DND-41 (cell line): ENCODE data around the gene NAIF1.
"Not testable (repeated sequence)": the region's sequence is repeated elsewhere in the genome, so short reads cannot be mapped to it uniquely, and the experiment has no call there.

Experiments used
- ATAC-seq: fragments of 200-7000 bp; cut with Tn5 transposase; 3 replicates; pipeline ENCODE4 v1.9.1; 2021; ENCODE audit warnings: low read depth; ENCODE audit not compliant: insufficient read depth
- DNase-seq: peaks from one replicate; pipeline ENCODE4 v3.0.0-alpha.2; 2020
- H2AFZ ChIP-seq: 2 replicates; pipeline ENCODE4 v1.6.0; 2012; ENCODE audit warnings: low read depth, low read length
- H3K27ac ChIP-seq: 2 replicates; pipeline ENCODE4 v1.5.1; 2012; ENCODE audit warnings: low read length, inconsistent platforms
- H3K27me3 ChIP-seq: fragments of 200-600 bp; sonication (generic); 2 replicates; pipeline ENCODE4 v1.6.0; 2012; ENCODE audit warnings: low read length, mild to moderate bottlenecking, inconsistent platforms; ENCODE audit not compliant: insufficient read depth, poor library complexity
- H3K36me3 ChIP-seq: 2 replicates; pipeline ENCODE4 v1.5.1; 2012; ENCODE audit warnings: low read length, inconsistent platforms; ENCODE audit not compliant: insufficient read depth
- H3K4me1 ChIP-seq: 2 replicates; pipeline ENCODE4 v1.5.1; 2012; ENCODE audit warnings: mild to moderate bottlenecking, low read length; ENCODE audit not compliant: insufficient read depth
- H3K4me2 ChIP-seq: 2 replicates; pipeline ENCODE4 v1.6.0; 2012; ENCODE audit warnings: mild to moderate bottlenecking, moderate library complexity, low read length, inconsistent platforms; ENCODE audit not compliant: insufficient read depth
- H3K4me3 ChIP-seq, 2 experiments: fragments of 200-600 bp in 1 of 2; shearing (Covaris generic) in 1 of 2; 2 replicates each; pipeline ENCODE4 v1.5.1; 2012 to 2016; ENCODE audit warnings: inconsistent platforms in 2 of 2, low read length in 2 of 2, mild to moderate bottlenecking in 2 of 2, low read depth in 1 of 2, moderate library complexity in 1 of 2
- H3K79me2 ChIP-seq: 2 replicates; pipeline ENCODE4 v1.6.0; 2012; ENCODE audit warnings: low read length, inconsistent platforms; ENCODE audit not compliant: insufficient read depth
- H3K9ac ChIP-seq: 2 replicates; pipeline ENCODE4 v1.6.0; 2012; ENCODE audit warnings: low read depth, mild to moderate bottlenecking, inconsistent platforms, low read length, moderate library complexity
- H3K9me3 ChIP-seq: 2 replicates; pipeline ENCODE4 v1.5.1; 2012; ENCODE audit warnings: low read length, moderate library complexity, mild to moderate bottlenecking, inconsistent platforms; ENCODE audit not compliant: insufficient read depth, severe bottlenecking
- H4K20me1 ChIP-seq: 2 replicates; pipeline ENCODE4 v1.6.0; 2012; ENCODE audit warnings: low read length; ENCODE audit not compliant: insufficient read depth
- CTCF ChIP-seq: IDR thresholded peaks from 2 replicates; pipeline ENCODE4 v1.5.1; 2012; ENCODE audit warnings: borderline replicate concordance, low read length, moderate library complexity, mild to moderate bottlenecking; ENCODE audit not compliant: poor library complexity, severe bottlenecking; ENCODE audit errors: extremely low read depth
- EZH2 ChIP-seq: IDR thresholded peaks from 3 replicates; pipeline ENCODE4 v1.6.1; 2012; ENCODE audit warnings: borderline replicate concordance, low read depth, mild to moderate bottlenecking, moderate library complexity, low read length, inconsistent platforms; ENCODE audit not compliant: severe bottlenecking

Gene NAIF1

GRCh38 chr9:128045831-128046230, 21.3 kb downstream of the NAIF1 start:
- Histone ChIP-seq H4K20me1 (no peaks in the 10 kb centered on the region), H3K27ac (no peak overlapping the region), H3K4me1 (no peaks in the 10 kb centered on the region), H3K79me2 (no peaks in the 10 kb centered on the region), H3K4me2 (no peak overlapping the region), H3K27me3 (no peaks in the 10 kb centered on the region), H3K36me3 (no peaks in the 10 kb centered on the region), H2AFZ (no peak overlapping the region), H3K4me3 (no peak overlapping the region), H3K9me3 (no peaks in the 10 kb centered on the region), H3K9ac (no peak overlapping the region)
- no peak for ATAC-seq
- DNase-seq: no peak
- TF ChIP-seq CTCF: no peak
- TF ChIP-seq EZH2: no peak

GRCh38 chr9:128045409-128045808, 21.7 kb downstream of the NAIF1 start:
- not testable (repeated sequence) for H3K4me3 ChIP-seq, DNase-seq, H3K79me2 ChIP-seq, H2AFZ ChIP-seq, ATAC-seq, H3K27me3 ChIP-seq, H3K4me2 ChIP-seq, H4K20me1 ChIP-seq, H3K9ac ChIP-seq, H3K9me3 ChIP-seq, H3K27ac ChIP-seq, H3K36me3 ChIP-seq, H3K4me1 ChIP-seq

- ATAC-seq (no peak), DNase-seq (no peak)
- no peaks in the 10 kb centered on the region for H3K36me3 ChIP-seq
- H3K4me2 ChIP-seq: no peak overlapping the region
- no peak overlapping the region for H3K4me3 ChIP-seq
- no peak overlapping the region for H3K9ac ChIP-seq
- H3K27ac ChIP-seq: no peak overlapping the region
- TF ChIP-seq CTCF (no peak), EZH2 (no peak)
- no peaks in the 10 kb centered on the region for H3K79me2 ChIP-seq
- H3K9me3 ChIP-seq: no peaks in the 10 kb centered on the region
- no peaks in the 10 kb centered on the region for H4K20me1 ChIP-seq
- no peaks in the 10 kb centered on the region for H3K4me1 ChIP-seq
- no peaks in the 10 kb centered on the region for H3K27me3 ChIP-seq
- H2AFZ ChIP-seq: no peak overlapping the region
Measured at GRCh38 chr9:128043467-128043868, 23.7 kb downstream of the NAIF1 start.

GRCh38 chr9:128042043-128042442, 25.1 kb downstream of the NAIF1 start:
- Histone ChIP-seq H3K9me3 (no peaks in the 10 kb centered on the region), H3K4me3 (no peak overlapping the region), H3K27me3 (no peaks in the 10 kb centered on the region), H3K36me3 (no peaks in the 10 kb centered on the region), H3K27ac (no peak overlapping the region), H2AFZ (no peak overlapping the region), H3K9ac (no peak overlapping the region), H4K20me1 (no peaks in the 10 kb centered on the region), H3K79me2 (no peaks in the 10 kb centered on the region), H3K4me2 (no peak overlapping the region), H3K4me1 (no peaks in the 10 kb centered on the region)
- DNase-seq (no peak), ATAC-seq (no peak)
- TF ChIP-seq CTCF (no peak), EZH2 (no peak)

GRCh38 chr9:128040783-128041182, 26.3 kb downstream of the NAIF1 start:
- H3K9me3 ChIP-seq, H3K27me3 ChIP-seq, H3K4me3 ChIP-seq, H3K36me3 ChIP-seq, H2AFZ ChIP-seq, H3K9ac ChIP-seq, H3K4me1 ChIP-seq, ATAC-seq, H3K4me2 ChIP-seq, H3K79me2 ChIP-seq, H4K20me1 ChIP-seq, H3K27ac ChIP-seq, DNase-seq: not testable (repeated sequence)

- H4K20me1 ChIP-seq, H3K4me2 ChIP-seq, H2AFZ ChIP-seq, H3K36me3 ChIP-seq, H3K27me3 ChIP-seq, H3K27ac ChIP-seq, H3K79me2 ChIP-seq, H3K9me3 ChIP-seq, H3K4me1 ChIP-seq, H3K4me3 ChIP-seq, DNase-seq, ATAC-seq, H3K9ac ChIP-seq: not testable (repeated sequence)
Measured at GRCh38 chr9:128036522-128036921, 30.6 kb downstream of the NAIF1 start.
